Renal cortical epithelial cell (primary cell): ENCODE measurements around the gene SEC24C. TPM values are rescaled to one million over a fixed set of nuclear protein-coding genes. Genes with fewer than 3 reads are reported as not detected.

Experiments
- DNase-seq: peaks from one replicate; pipeline ENCODE4 v3.0.0-alpha.2; 2011; ENCODE audit warnings: low read depth
- total RNA-seq: library from RNA; depleted of rRNA; stranded (reverse); fragments of >200 nt; gene quantifications from 2 replicates; pipeline ENCODE4 v1.2.3, GENCODE V29; 2014

SEC24C gene
- total RNA-seq, 1 donor from 2014 or later: 84.6 TPM

- DNase-seq: no peak
Observed at GRCh38 chr10:73810735-73811465, 66.7 kb downstream of the SEC24C start.

- DNase-seq: no peak
Observed at GRCh38 chr10:73812657-73813056, 68.5 kb downstream of the SEC24C start.

- no peak for DNase-seq
Observed at GRCh38 chr10:73813333-73813732, 69.2 kb downstream of the SEC24C start.

- DNase-seq: no peak
Observed at GRCh38 chr10:73814276-73814895, 70.2 kb downstream of the SEC24C start.

GRCh38 chr10:73814896-73815718 lies 70.9 kb downstream of the SEC24C start:
- DNase-seq: no peak

- no peak for DNase-seq
Observed at GRCh38 chr10:73815719-73816030, 71.5 kb downstream of the SEC24C start.

- DNase-seq: no peak
Observed at GRCh38 chr10:73816917-73817729, 73.0 kb downstream of the SEC24C start.

- DNase-seq: no peak
Observed at GRCh38 chr10:73817826-73818225, 73.7 kb downstream of the SEC24C start.

GRCh38 chr10:73818402-73818801 lies 74.2 kb downstream of the SEC24C start:
- no peak for DNase-seq

GRCh38 chr10:73819081-73819480 lies 74.9 kb downstream of the SEC24C start:
- no peak for DNase-seq

GRCh38 chr10:73819513-73820093 lies 75.4 kb downstream of the SEC24C start:
- peak; percentile 9 for DNase-seq

Other genes with a start within 250 kb of the SEC24C start
- 27.3 and 60.2 TPM in 2 replicates for gene PPP3CB, start 248.3 kb upstream of the SEC24C start, total RNA-seq
- gene USP54, start 153.0 kb upstream of the SEC24C start, total RNA-seq: 46.7 and 61.1 TPM in 2 replicates
- gene MYOZ1, start 102.9 kb upstream of the SEC24C start, total RNA-seq: 0.87 and 1.0 TPM in 2 replicates
- not detected in 2 replicates for gene SYNPO2L, start 88.3 kb upstream of the SEC24C start, total RNA-seq
- 1.0 and 3.4 TPM in 2 replicates for gene AGAP5, start 46.3 kb upstream of the SEC24C start, total RNA-seq
- 13.1 and 21.4 TPM in 2 replicates for gene CHCHD1, start 37.7 kb downstream of the SEC24C start, total RNA-seq
- 37.5 and 66.9 TPM in 2 replicates for gene ZSWIM8, start 41.2 kb downstream of the SEC24C start, total RNA-seq
- 4.5 and 14.1 TPM in 2 replicates for gene NDST2, start 67.2 kb downstream of the SEC24C start, total RNA-seq
- gene CAMK2G, start 130.2 kb downstream of the SEC24C start, total RNA-seq: 20.3 and 21.1 TPM in 2 replicates
- 238 and 1,509 TPM in 2 replicates for gene PLAU, start 166.8 kb downstream of the SEC24C start, total RNA-seq